IMR-90 (cell line): Measurements from ENCODE around the gene MBD3L2. TPM values are rescaled to one million over a fixed set of nuclear protein-coding genes. Genes with fewer than 3 reads are reported as not detected.

ENCODE experiments used
- ATAC-seq: fragments of 200-7000 bp; cut with Tn5 transposase; 2 replicates; pipeline ENCODE4 v1.9.1; 2020; ENCODE audit warnings: low read depth, mild to moderate bottlenecking, moderate library complexity
- BruUV-seq: library from RNA; stranded (reverse); fragments of 400-500 nt; replicated peaks from 2 replicates; lab custom pipeline; 2021; lab: Mats Ljungman, UMichigan
- CTCF ChIA-PET: fragments of 300-600 bp; formaldehyde crosslinking; extraction: SDS; loops from one replicate; lab custom pipeline; 2021; ENCODE audit warnings: antibody characterized with exemption; lab: Yijun Ruan, JAX
- POLR2A ChIA-PET: fragments of 300-600 bp; sonication (Branson Sonifier 250); formaldehyde crosslinking; loops from one replicate; lab custom pipeline; 2022; ENCODE audit warnings: antibody characterized with exemption; ENCODE audit not compliant: unreplicated experiment; lab: Charles Lee
- DNase-seq: peaks from one replicate; pipeline ENCODE4 v3.0.0; 2013
- H2AFZ ChIP-seq: replicated peaks from 2 replicates; pipeline ENCODE3; 2013; ENCODE audit warnings: low read length, mild to moderate bottlenecking; ENCODE audit not compliant: poor library complexity
- H2AK5ac ChIP-seq: 2 replicates; pipeline ENCODE4 v1.6.1; 2013; ENCODE audit warnings: low read depth, low read length, inconsistent platforms
- H2AK9ac ChIP-seq: replicated peaks from 2 replicates; pipeline ENCODE3; 2013; ENCODE audit warnings: mild to moderate bottlenecking, low read depth, low read length, moderate library complexity; ENCODE audit not compliant: poor library complexity
- H2BK120ac ChIP-seq: 2 replicates; pipeline ENCODE4 v1.6.1; 2013; ENCODE audit warnings: low read depth, low read length, inconsistent platforms
- H2BK15ac ChIP-seq: 3 replicates; pipeline ENCODE4 v1.6.1; 2013; ENCODE audit warnings: low read depth, low read length, inconsistent platforms
- H2BK20ac ChIP-seq: 2 replicates; pipeline ENCODE4 v1.6.1; 2013; ENCODE audit warnings: low read depth, mild to moderate bottlenecking, inconsistent platforms, low read length, moderate library complexity
- H2BK5ac ChIP-seq: 2 replicates; pipeline ENCODE4 v1.6.1; 2013; ENCODE audit warnings: mild to moderate bottlenecking, low read depth, low read length, inconsistent platforms; ENCODE audit not compliant: poor library complexity, severe bottlenecking
- H3K14ac ChIP-seq: replicated peaks from 2 replicates; pipeline ENCODE4 v1.6.1; 2013; ENCODE audit warnings: low read depth, low read length, inconsistent platforms
- H3K18ac ChIP-seq: 2 replicates; pipeline ENCODE4 v1.6.1; 2013; ENCODE audit warnings: low read depth, low read length, control low read depth
- H3K23ac ChIP-seq: 2 replicates; pipeline ENCODE4 v1.6.1; 2013; ENCODE audit warnings: low read depth, low read length, inconsistent platforms
- H3K27ac ChIP-seq: 2 replicates; pipeline ENCODE4 v1.5.1; 2013; ENCODE audit warnings: mild to moderate bottlenecking, control low read depth, low read length; ENCODE audit not compliant: insufficient read depth
- H3K27me3 ChIP-seq: 2 replicates; pipeline ENCODE4 v1.6.1; 2013; ENCODE audit warnings: low read length; ENCODE audit not compliant: control insufficient read depth, insufficient read depth
- H3K36me3 ChIP-seq: 2 replicates; pipeline ENCODE4 v1.6.1; 2013; ENCODE audit warnings: low read length, mixed read lengths; ENCODE audit not compliant: control insufficient read depth, insufficient read depth
- H3K4ac ChIP-seq: 2 replicates; pipeline ENCODE4 v1.6.1; 2013; ENCODE audit warnings: low read depth, low read length, inconsistent platforms
- H3K4me1 ChIP-seq: 2 replicates; pipeline ENCODE4 v1.6.1; 2013; ENCODE audit warnings: low read length, mixed read lengths; ENCODE audit not compliant: control insufficient read depth, insufficient read depth
- H3K4me2 ChIP-seq: 2 replicates; pipeline ENCODE4 v1.6.1; 2013; ENCODE audit warnings: low read depth, mild to moderate bottlenecking, control low read depth, low read length, moderate library complexity
- H3K4me3 ChIP-seq: 2 replicates; pipeline ENCODE4 v1.5.1; 2013; ENCODE audit warnings: low read depth, mild to moderate bottlenecking, control low read depth, low read length, moderate library complexity; ENCODE audit not compliant: insufficient read depth
- H3K56ac ChIP-seq: 2 replicates; pipeline ENCODE4 v1.6.1; 2013; ENCODE audit warnings: low read length, inconsistent platforms; ENCODE audit not compliant: insufficient read depth; ENCODE audit errors: extremely low read depth
- H3K79me1 ChIP-seq, 2 experiments: 2 replicates each; pipeline ENCODE4 v1.6.1; 2013; ENCODE audit warnings: low read length in 2 of 2, inconsistent platforms in 1 of 2, low read depth in 1 of 2
- H3K9ac ChIP-seq: 2 replicates; pipeline ENCODE4 v1.6.1; 2013; ENCODE audit warnings: low read depth, low read length, control low read depth
- H3K9me1 ChIP-seq: 2 replicates; pipeline ENCODE4 v1.6.1; 2013; ENCODE audit warnings: low read length, inconsistent platforms; ENCODE audit not compliant: insufficient read depth
- H3K9me3 ChIP-seq: 2 replicates; pipeline ENCODE4 v1.6.1; 2013; ENCODE audit warnings: low read length; ENCODE audit not compliant: control insufficient read depth, insufficient read depth
- H4K20me1 ChIP-seq: 2 replicates; pipeline ENCODE4 v1.6.1; 2013; ENCODE audit warnings: low read length, inconsistent platforms; ENCODE audit not compliant: insufficient read depth
- H4K5ac ChIP-seq: 2 replicates; pipeline ENCODE4 v1.6.1; 2013; ENCODE audit warnings: mild to moderate bottlenecking, low read depth, low read length, control low read depth
- H4K8ac ChIP-seq, 2 experiments: 2 replicates each; pipeline ENCODE4 v1.6.1; 2013; ENCODE audit warnings: low read depth in 2 of 2, low read length in 2 of 2, control low read depth in 1 of 2, inconsistent platforms in 1 of 2
- H4K91ac ChIP-seq: 2 replicates; pipeline ENCODE4 v1.6.1; 2013; ENCODE audit warnings: low read depth, low read length, inconsistent platforms; ENCODE audit not compliant: insufficient read depth
- BHLHE40 ChIP-seq: fragments of 150-350 bp; IDR thresholded peaks from 2 replicates; pipeline ENCODE4 v1.6.1; 2016; ENCODE audit warnings: mild to moderate bottlenecking, low read depth, low read length
- MAZ ChIP-seq: IDR thresholded peaks from 2 replicates; pipeline ENCODE4 v1.6.1; 2012; ENCODE audit warnings: low read depth, mild to moderate bottlenecking, low read length, improper control_type of control experiment, moderate library complexity, borderline replicate concordance
- MXI1 ChIP-seq: IDR thresholded peaks from 2 replicates; pipeline ENCODE4 v1.6.1; 2012; ENCODE audit warnings: low read depth, mild to moderate bottlenecking, low read length, moderate library complexity, borderline replicate concordance
- NFE2L2 ChIP-seq: fragments of 150-350 bp; IDR thresholded peaks from 2 replicates; pipeline ENCODE4 v1.6.1; 2016; ENCODE audit warnings: low read depth, mild to moderate bottlenecking, low read length
- RAD21 ChIP-seq: IDR thresholded peaks from 2 replicates; pipeline ENCODE4 v1.6.1; 2012; ENCODE audit warnings: low read length, improper control_type of control experiment
- USF2 ChIP-seq: fragments of 150-350 bp; IDR thresholded peaks from 2 replicates; pipeline ENCODE4 v1.6.1; 2017; ENCODE audit warnings: mild to moderate bottlenecking, antibody characterized with exemption, low read length, low read depth
- WGBS, 2 experiments: methylation state at CpG; one replicate each; pipeline versions ENCODE4 v1.1.5 to v1.1.7; 2013; ENCODE audit warnings: missing lambda C conversion rate in 2 of 2; ENCODE audit not compliant: insufficient read length in 1 of 2; ENCODE audit errors: extremely low coverage in 2 of 2; 5-methylcytosine and 5-hydroxymethylcytosine counted together
- dilution Hi-C: fragments of 300-500 bp; cut with HindIII; formaldehyde crosslinking; loops from one replicate; pipeline ENCODE4 v1.14.3; 2018; ENCODE audit warnings: low sequenced_read_pairs; ENCODE audit not compliant: unreplicated experiment
- in situ Hi-C: fragments of 300-500 bp; cut with MboI; formaldehyde crosslinking; loops from 3 replicates; pipeline ENCODE4 v1.14.3; 2019; ENCODE audit warnings: low sequenced_read_pairs, inconsistent platforms, mixed read lengths
- intact Hi-C: fragments of 100-400 bp; cut with micrococcal nuclease; formaldehyde crosslinking; loops from 2 replicates; pipeline ENCODE4 v1.10.0; 2022
- polyA plus RNA-seq, 3 experiments: library from polyadenylated mRNA; depleted of rRNA; stranded (reverse); fragments of >200 nt; gene quantifications; 2 replicates each; pipeline ENCODE4 v1.2.3, GENCODE V29; 2012; ENCODE audit warnings: low replicate concordance in 1 of 3
- total RNA-seq: library from RNA; depleted of rRNA; stranded (reverse); fragments of >200 nt; gene quantifications from 2 replicates; pipeline ENCODE4 v1.2.3, GENCODE V29; 2012

Gene MBD3L2
- total and polyA plus RNA-seq, 2 of the 4 experiments (the other 2 are of a cell fraction): not detected

GRCh38 chr19:7000333-7000732, 48.8 kb upstream of the MBD3L2 start:
- H2BK15ac ChIP-seq: no peak overlapping the region
- no peak overlapping the region for H3K14ac ChIP-seq
- CTCF ChIA-PET: no interaction called here
- H3K18ac ChIP-seq: no peak overlapping the region
- H2AFZ ChIP-seq: no peak overlapping the region
- H3K27ac ChIP-seq: no peak overlapping the region
- H3K27me3 ChIP-seq: no peaks in the 10 kb centered on the region
- 0% methylated on average over 1 of the region's 3 CpGs; no CpG with 5 or more reads in 1 of the 2 experiments for WGBS, 2 experiments
- no peaks in the 10 kb centered on the region for H3K79me1 ChIP-seq
- no peaks in the 10 kb centered on the region for H3K9me1 ChIP-seq
- H2AK5ac ChIP-seq: no peak overlapping the region
- DNase-seq (no peak), ATAC-seq (no peak)
- H3K4me3 ChIP-seq: no peak overlapping the region
- dilution Hi-C loops: no loop called here
- H4K8ac ChIP-seq: no peak overlapping the region
- H3K4me1 ChIP-seq: no peaks in the 10 kb centered on the region
- POLR2A ChIA-PET: no interaction called here
- no peak overlapping the region for H4K91ac ChIP-seq
- H3K4ac ChIP-seq: no peak overlapping the region
- BruUV-seq: no TSS peak
- no peak overlapping the region for H3K56ac ChIP-seq
- in situ Hi-C loops: no loop called here
- intact Hi-C loops: no loop called here
- no peaks in the 10 kb centered on the region for H3K36me3 ChIP-seq
- H2AK9ac ChIP-seq: no peak overlapping the region
- no peak overlapping the region for H3K23ac ChIP-seq
- no peaks in the 10 kb centered on the region for H4K20me1 ChIP-seq
- H2BK120ac ChIP-seq: no peak overlapping the region
- TF ChIP-seq MAZ (no peak), USF2 (no peak), MXI1 (no peak), RAD21 (no peak), BHLHE40 (no peak), NFE2L2 (no peak)
- H2BK20ac ChIP-seq: no peak overlapping the region
- H4K5ac ChIP-seq: no peak overlapping the region
- no peak overlapping the region for H3K4me2 ChIP-seq
- peaks cover 16% of the 10 kb centered on the region for H3K9me3 ChIP-seq
- H3K9ac ChIP-seq: no peak overlapping the region
- H2BK5ac ChIP-seq: no peak overlapping the region
